CD8-positive, alpha-beta memory T cell (primary cell): ENCODE results near the gene CPNE2. TPM values are rescaled to one million over a fixed set of nuclear protein-coding genes. Genes with fewer than 3 reads are reported as not detected.

ENCODE experiments used
- CTCF ChIA-PET: fragments of 350-600 bp; sonication (Branson Sonifier 250); formaldehyde crosslinking; loops from one replicate; lab custom pipeline; 2021; ENCODE audit warnings: antibody characterized with exemption; lab: Charles Lee
- POLR2A ChIA-PET: fragments of 350-600 bp; sonication (Branson Sonifier 250); formaldehyde crosslinking; loops from one replicate; lab custom pipeline; 2021; ENCODE audit warnings: antibody characterized with exemption; lab: Charles Lee
- DNase-seq, 5 donors: peaks; one replicate each; pipeline versions ENCODE4 v3.0.0 to v3.0.0-alpha.2; 2020 to 2022; ENCODE audit warnings: mixed read lengths in 1 of 5
- H3K27ac ChIP-seq: one replicate; pipeline ENCODE4 v1.7.0; 2013; ENCODE audit warnings: low read depth, mild to moderate bottlenecking, low read length, moderate library complexity
- H3K27me3 ChIP-seq: 2 replicates; pipeline ENCODE4 v1.7.0; 2013; ENCODE audit warnings: low read length, mild to moderate bottlenecking; ENCODE audit not compliant: insufficient read depth, poor library complexity, severe bottlenecking
- H3K36me3 ChIP-seq: 2 replicates; pipeline ENCODE4 v1.7.0; 2013; ENCODE audit warnings: mild to moderate bottlenecking, low read length, moderate library complexity; ENCODE audit not compliant: insufficient read depth
- H3K4me1 ChIP-seq: 2 replicates; pipeline ENCODE4 v1.7.0; 2013; ENCODE audit warnings: mild to moderate bottlenecking, low read length, moderate library complexity; ENCODE audit not compliant: insufficient read depth
- H3K4me3 ChIP-seq: 2 replicates; pipeline ENCODE4 v1.7.0; 2013; ENCODE audit warnings: mild to moderate bottlenecking, low read length
- H3K9me3 ChIP-seq: 2 replicates; pipeline ENCODE4 v1.7.0; 2013; ENCODE audit warnings: mild to moderate bottlenecking, low read length
- H3K27ac Mint-ChIP-seq, 8 donors: one replicate each; pipeline ENCODE4 v1.8.0; 2020 to 2021; ENCODE audit warnings: mixed read lengths in 8 of 8, mild to moderate bottlenecking in 6 of 8, inconsistent platforms in 3 of 8, moderate library complexity in 3 of 8
- H3K27me3 Mint-ChIP-seq, 2 donors: one replicate each; pipeline ENCODE4 v1.8.0; 2020 to 2021; ENCODE audit warnings: mixed read lengths in 2 of 2, mild to moderate bottlenecking in 1 of 2, moderate library complexity in 1 of 2
- H3K36me3 Mint-ChIP-seq, 3 donors: one replicate each; pipeline ENCODE4 v1.8.0; 2020 to 2021; ENCODE audit warnings: mixed read lengths in 3 of 3, inconsistent platforms in 1 of 3, mild to moderate bottlenecking in 1 of 3
- H3K4me1 Mint-ChIP-seq, 3 donors: one replicate each; pipeline ENCODE4 v1.8.0; 2020 to 2021; ENCODE audit warnings: mixed read lengths in 3 of 3, inconsistent platforms in 1 of 3, mild to moderate bottlenecking in 1 of 3
- H3K4me3 Mint-ChIP-seq, 7 donors: one replicate each; pipeline ENCODE4 v1.8.0; 2020 to 2021; ENCODE audit warnings: mixed read lengths in 7 of 7, mild to moderate bottlenecking in 6 of 7, moderate library complexity in 4 of 7, inconsistent platforms in 2 of 7
- H3K9me3 Mint-ChIP-seq, 5 donors: one replicate each; pipeline ENCODE4 v1.8.0; 2020 to 2022; ENCODE audit warnings: mixed read lengths in 5 of 5, mild to moderate bottlenecking in 3 of 5, moderate library complexity in 2 of 5, inconsistent platforms in 1 of 5
- polyA plus RNA-seq: library from polyadenylated mRNA; unstranded; fragments of 300-500 nt; fragmentation: Illumina TruSeq; gene quantifications from one replicate; pipeline ENCODE4 v1.2.3, GENCODE V29; 2021
- total RNA-seq, 2 experiments: library from RNA; stranded (reverse); gene quantifications; one replicate each; pipeline ENCODE4 v1.2.3, GENCODE V29; 2021

Gene CPNE2
- total and polyA plus RNA-seq, 3 experiments from 2014 or later, result 9.4 to 90.4 (median 9.4) TPM

GRCh38 chr16:57179215-57179828 is 86.9 kb downstream of the CPNE2 start:
- Histone ChIP-seq H3K9me3 (no peaks in the 10 kb centered on the region), H3K4me3 (no peak overlapping the region), H3K36me3 (peaks cover 6% of the 10 kb centered on the region), H3K27me3 (no peaks in the 10 kb centered on the region), H3K27ac (no peak overlapping the region), H3K4me1 (peaks cover 4% of the 10 kb centered on the region)
- Mint-ChIP-seq H3K27me3 (no peaks in the 10 kb centered on the region), H3K4me3 (no peak overlapping the region), H3K9me3 (no peaks in the 10 kb centered on the region), H3K27ac (no peak overlapping the region), H3K4me1 (peaks cover 13 to 36% (median 30%) of the 10 kb centered on the region in 3 donors), H3K36me3 (peaks cover 0 to 19% (median 6%) of the 10 kb centered on the region in 3 donors)
- ChIA-PET POLR2A (no interaction called here), CTCF (interaction anchor here (1.2 kb wide), 1 partner anchor 16 kb away, joined by 3 read pairs; no protein-coding TSS in a partner anchor)
- DNase-seq, result no peak

GRCh38 chr16:57184113-57184512 is 91.7 kb downstream of the CPNE2 start:
- POLR2A ChIA-PET, result no interaction called here
- peak overlapping the region in 6 of 8 donors; percentile 25 to 76 (median 42) for H3K27ac Mint-ChIP-seq
- peaks cover 0 to 3% of the 10 kb centered on the region in 2 donors for H3K27me3 Mint-ChIP-seq
- Histone ChIP-seq H3K36me3 (no peaks in the 10 kb centered on the region), H3K27ac (no peak overlapping the region), H3K4me3 (no peak overlapping the region), H3K4me1 (peaks cover 21% of the 10 kb centered on the region), H3K27me3 (no peaks in the 10 kb centered on the region), H3K9me3 (no peaks in the 10 kb centered on the region)
- peak overlapping the region; percentile 78 to 98 (median 94) for H3K4me3 Mint-ChIP-seq
- H3K4me1 Mint-ChIP-seq, result peaks cover 40 to 67% (median 54%) of the 10 kb centered on the region in 3 donors
- no peaks in the 10 kb centered on the region for H3K9me3 Mint-ChIP-seq
- H3K36me3 Mint-ChIP-seq, result peaks cover 0 to 25% (median 0%) of the 10 kb centered on the region in 3 donors
- no peak for DNase-seq
- CTCF ChIA-PET, result interaction anchor here (2.2 kb wide), 1 partner anchor 91 kb away, joined by 8 read pairs; the partner anchor contains the start of gene CPNE2

GRCh38 chr16:57184887-57185445 is 92.6 kb downstream of the CPNE2 start:
- POLR2A ChIA-PET, result interaction anchor here (1.4 to 1.7 kb wide), 2 partner anchors 10 to 253 kb away, joined by 6 to 14 read pairs; partner anchors contain the start of gene HERPUD1

GRCh38 chr16:57185446-57185944 is 93.1 kb downstream of the CPNE2 start:
- Histone ChIP-seq H3K27me3 (no peaks in the 10 kb centered on the region), H3K36me3 (no peaks in the 10 kb centered on the region), H3K27ac (peak overlapping the region; percentile 78), H3K9me3 (no peaks in the 10 kb centered on the region), H3K4me1 (peaks cover 21% of the 10 kb centered on the region), H3K4me3 (peak overlapping the region; percentile 79)
- ChIA-PET CTCF (interaction anchor here (0.7 to 2.2 kb wide), 4 partner anchors 93 to 221 kb away, joined by 3 to 8 read pairs (median 6); partner anchors contain the start of gene CPNE2), POLR2A (interaction anchor here (0.6 to 1.7 kb wide), 12 partner anchors 11 to 323 kb away, joined by 3 to 17 read pairs (median 4); partner anchors contain the start of genes HERPUD1 and NLRC5)
- DNase-seq, result peak in 3 of 5 donors; percentile 22 to 60 (median 43)
- Mint-ChIP-seq H3K9me3 (no peaks in the 10 kb centered on the region), H3K27me3 (peaks cover 0 to 3% of the 10 kb centered on the region in 2 donors), H3K4me1 (peaks cover 46 to 72% (median 60%) of the 10 kb centered on the region in 3 donors), H3K4me3 (peak overlapping the region; percentile 92 to 98 (median 94)), H3K36me3 (peaks cover 0 to 30% (median 0%) of the 10 kb centered on the region in 3 donors), H3K27ac (peak overlapping the region; percentile 91 to 98 (median 95))

More at GRCh38 chr16:57184887-57185445, 92.6 kb downstream of the CPNE2 start:
- H3K4me1 ChIP-seq, result peaks cover 21% of the 10 kb centered on the region
- peak overlapping the region; percentile 91 to 98 (median 95) for H3K27ac Mint-ChIP-seq
- H3K4me1 Mint-ChIP-seq, result peaks cover 44 to 69% (median 58%) of the 10 kb centered on the region in 3 donors
- no peaks in the 10 kb centered on the region for H3K9me3 Mint-ChIP-seq
- DNase-seq, result no peak
- H3K9me3 ChIP-seq, result no peaks in the 10 kb centered on the region
- CTCF ChIA-PET, result interaction anchor here (1.1 to 2.2 kb wide), 3 partner anchors 92 to 108 kb away, joined by 4 to 8 read pairs (median 7); partner anchors contain the start of gene CPNE2
- peaks cover 0 to 3% of the 10 kb centered on the region in 2 donors for H3K27me3 Mint-ChIP-seq
- H3K36me3 Mint-ChIP-seq, result peaks cover 0 to 29% (median 0%) of the 10 kb centered on the region in 3 donors
- peak overlapping the region; percentile 78 for H3K27ac ChIP-seq
- H3K36me3 ChIP-seq, result no peaks in the 10 kb centered on the region
- H3K4me3 ChIP-seq, result peak overlapping the region; percentile 79
- peak overlapping the region; percentile 92 to 98 (median 94) for H3K4me3 Mint-ChIP-seq
- no peaks in the 10 kb centered on the region for H3K27me3 ChIP-seq

- ChIA-PET CTCF (interaction anchor here (0.7 to 2.2 kb wide), 4 partner anchors 93 to 222 kb away, joined by 3 to 8 read pairs (median 6); partner anchors contain the start of gene CPNE2), POLR2A (interaction anchor here (0.5 to 1.7 kb wide), 14 partner anchors 11 to 737 kb away, joined by 3 to 17 read pairs (median 4); partner anchors contain the start of genes HERPUD1 and NLRC5)
- Mint-ChIP-seq H3K36me3 (peaks cover 0 to 30% (median 0%) of the 10 kb centered on the region in 3 donors), H3K4me3 (peak within 1 kb of the TSS; percentile 92 to 98 (median 94)), H3K9me3 (no peaks in the 10 kb centered on the region), H3K27ac (peak within 1 kb of the TSS; percentile 91 to 98 (median 95)), H3K27me3 (peaks cover 0 to 3% of the 10 kb centered on the region in 2 donors), H3K4me1 (peaks cover 48 to 76% (median 59%) of the 10 kb centered on the region in 3 donors)
- no peaks in the 10 kb centered on the region for H3K9me3 ChIP-seq
- DNase-seq, result peak; percentile 95 to 100 (median 99)
- H3K4me3 ChIP-seq, result peak within 1 kb of the TSS; percentile 85
- H3K4me1 ChIP-seq, result peaks cover 21% of the 10 kb centered on the region
- H3K27ac ChIP-seq, result peak within 1 kb of the TSS; percentile 83
- H3K36me3 ChIP-seq, result no peaks in the 10 kb centered on the region
- no peaks in the 10 kb centered on the region for H3K27me3 ChIP-seq
These were observed 93.8 kb downstream of the CPNE2 start, which contains the start of the genes PSME3IP1 and RSPRY1 for GRCh38 chr16:57185945-57186871. PSME3IP1 (minus strand) TSS chr16:57186039; CDS start chr16:57173854, 12,185 bp downstream. RSPRY1 (plus strand) TSS chr16:57186329; CDS start chr16:57204659, 18,330 bp downstream.

- Histone ChIP-seq H3K27me3 (no peaks in the 10 kb centered on the region), H3K9me3 (no peaks in the 10 kb centered on the region), H3K4me3 (peak overlapping the region; percentile 85), H3K36me3 (no peaks in the 10 kb centered on the region), H3K27ac (peak overlapping the region; percentile 83), H3K4me1 (peaks cover 21% of the 10 kb centered on the region)
- peak overlapping the region; percentile 91 to 98 (median 95) for H3K27ac Mint-ChIP-seq
- ChIA-PET CTCF (no interaction called here), POLR2A (interaction anchor here (0.8 to 1.7 kb wide), 2 partner anchors 46 to 103 kb away, joined by 3 to 4 read pairs; no protein-coding TSS in a partner anchor)
- peaks cover 52 to 73% (median 63%) of the 10 kb centered on the region in 3 donors for H3K4me1 Mint-ChIP-seq
- H3K36me3 Mint-ChIP-seq, result peaks cover 0 to 29% (median 0%) of the 10 kb centered on the region in 3 donors
- H3K4me3 Mint-ChIP-seq, result peak overlapping the region; percentile 92 to 98 (median 94)
- peak in 4 of 5 donors; percentile 1 to 32 (median 6) for DNase-seq
- no peaks in the 10 kb centered on the region for H3K9me3 Mint-ChIP-seq
- peaks cover 0 to 3% of the 10 kb centered on the region in 2 donors for H3K27me3 Mint-ChIP-seq
These were observed 94.8 kb downstream of the CPNE2 start for GRCh38 chr16:57186872-57187854.
